ENCODE data around the gene HLA-F.

DNA sequence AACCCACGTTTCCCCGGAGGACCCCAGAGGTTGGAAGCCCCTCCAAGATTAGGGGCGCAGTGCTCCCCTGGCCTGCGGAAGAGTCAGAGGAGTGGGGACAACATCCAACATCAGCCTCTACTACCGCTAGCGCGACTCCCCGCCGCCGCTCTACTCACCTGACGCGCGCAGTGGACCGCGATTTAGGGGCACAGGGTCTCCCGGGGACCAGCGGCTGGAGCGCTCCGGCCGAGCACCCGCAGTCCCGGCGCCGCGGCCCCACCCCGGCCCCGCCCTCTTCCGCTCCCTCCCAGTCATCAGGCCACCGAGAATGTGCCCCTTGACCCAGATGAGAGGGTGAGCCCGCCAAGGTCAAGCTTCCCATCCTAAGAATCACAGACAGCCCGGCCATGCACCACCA, 42.3 kb upstream of the HLA-F start, which contains the start of gene ZFP57:
- TF ChIP-seq, protein P1, sequence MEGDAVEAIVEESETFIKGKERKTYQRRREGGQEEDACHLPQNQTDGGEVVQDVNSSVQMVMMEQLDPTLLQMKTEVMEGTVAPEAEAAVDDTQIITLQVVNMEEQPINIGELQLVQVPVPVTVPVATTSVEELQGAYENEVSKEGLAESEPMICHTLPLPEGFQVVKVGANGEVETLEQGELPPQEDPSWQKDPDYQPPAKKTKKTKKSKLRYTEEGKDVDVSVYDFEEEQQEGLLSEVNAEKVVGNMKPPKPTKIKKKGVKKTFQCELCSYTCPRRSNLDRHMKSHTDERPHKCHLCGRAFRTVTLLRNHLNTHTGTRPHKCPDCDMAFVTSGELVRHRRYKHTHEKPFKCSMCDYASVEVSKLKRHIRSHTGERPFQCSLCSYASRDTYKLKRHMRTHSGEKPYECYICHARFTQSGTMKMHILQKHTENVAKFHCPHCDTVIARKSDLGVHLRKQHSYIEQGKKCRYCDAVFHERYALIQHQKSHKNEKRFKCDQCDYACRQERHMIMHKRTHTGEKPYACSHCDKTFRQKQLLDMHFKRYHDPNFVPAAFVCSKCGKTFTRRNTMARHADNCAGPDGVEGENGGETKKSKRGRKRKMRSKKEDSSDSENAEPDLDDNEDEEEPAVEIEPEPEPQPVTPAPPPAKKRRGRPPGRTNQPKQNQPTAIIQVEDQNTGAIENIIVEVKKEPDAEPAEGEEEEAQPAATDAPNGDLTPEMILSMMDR (conservative IDR thresholded peaks at IDR 0.05), result no peak
- no peak for TF ChIP-seq ZFX (IDR thresholded peaks at IDR 0.05)
